ENCODE data around the gene KCND3.

The KCND3 gene

DNA sequence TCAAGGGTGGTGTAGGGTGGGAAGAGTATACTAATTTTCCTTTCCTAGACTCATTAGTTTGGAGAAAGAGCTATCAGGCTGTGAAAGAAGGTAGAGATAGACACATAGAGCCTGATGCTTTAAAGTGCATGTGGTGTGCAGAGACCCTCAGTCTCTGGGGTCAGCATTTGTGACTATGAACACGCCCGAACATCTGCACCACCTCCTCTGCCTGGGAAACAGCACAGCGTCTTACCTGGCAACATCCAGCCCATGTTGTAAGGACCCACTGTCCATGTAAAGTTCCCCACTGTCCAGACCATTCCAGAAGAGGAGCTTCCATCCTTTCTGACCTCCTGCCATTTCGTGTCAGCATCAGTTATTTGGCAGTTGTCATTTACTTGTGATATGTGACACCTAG lies 83.4 kb downstream of the KCND3 start:
- H3K9me3 ChIP-seq (ENCODE audit: low read length) = no peaks in the 10 kb centered on the region
- H3K4me2 ChIP-seq (ENCODE audit: low read length) = no peak overlapping the region
- H3K9me2 ChIP-seq (ENCODE audit: low read depth, low read length) = no peaks in the 10 kb centered on the region
- no peak overlapping the region for H2AFZ ChIP-seq (ENCODE audit: low read length)
- H3K9ac ChIP-seq (ENCODE audit: low read length) = no peak overlapping the region
- H3K79me2 ChIP-seq (ENCODE audit: insufficient read depth, low read length) = no peaks in the 10 kb centered on the region
- H3K4me1 ChIP-seq (ENCODE audit: insufficient read depth, low read length, severe bottlenecking) = no peaks in the 10 kb centered on the region
- no peaks in the 10 kb centered on the region for H4K20me1 ChIP-seq (ENCODE audit: insufficient read depth, low read length)
- no peak overlapping the region for H3K27ac ChIP-seq (ENCODE audit: low read depth, low read length, poor library complexity, severe bottlenecking)
- H3K27me3 ChIP-seq (ENCODE audit: insufficient read depth, low read length) = no peaks in the 10 kb centered on the region; the same call in 1 of the 2 replicates
- H3F3A ChIP-seq (ENCODE audit: insufficient read depth, low read length) = no peaks in the 10 kb centered on the region
- TF ChIP-seq, protein P1, sequence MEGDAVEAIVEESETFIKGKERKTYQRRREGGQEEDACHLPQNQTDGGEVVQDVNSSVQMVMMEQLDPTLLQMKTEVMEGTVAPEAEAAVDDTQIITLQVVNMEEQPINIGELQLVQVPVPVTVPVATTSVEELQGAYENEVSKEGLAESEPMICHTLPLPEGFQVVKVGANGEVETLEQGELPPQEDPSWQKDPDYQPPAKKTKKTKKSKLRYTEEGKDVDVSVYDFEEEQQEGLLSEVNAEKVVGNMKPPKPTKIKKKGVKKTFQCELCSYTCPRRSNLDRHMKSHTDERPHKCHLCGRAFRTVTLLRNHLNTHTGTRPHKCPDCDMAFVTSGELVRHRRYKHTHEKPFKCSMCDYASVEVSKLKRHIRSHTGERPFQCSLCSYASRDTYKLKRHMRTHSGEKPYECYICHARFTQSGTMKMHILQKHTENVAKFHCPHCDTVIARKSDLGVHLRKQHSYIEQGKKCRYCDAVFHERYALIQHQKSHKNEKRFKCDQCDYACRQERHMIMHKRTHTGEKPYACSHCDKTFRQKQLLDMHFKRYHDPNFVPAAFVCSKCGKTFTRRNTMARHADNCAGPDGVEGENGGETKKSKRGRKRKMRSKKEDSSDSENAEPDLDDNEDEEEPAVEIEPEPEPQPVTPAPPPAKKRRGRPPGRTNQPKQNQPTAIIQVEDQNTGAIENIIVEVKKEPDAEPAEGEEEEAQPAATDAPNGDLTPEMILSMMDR (IDR thresholded peaks at IDR 0.05; ENCODE audit: low read length) = no peak
- TF ChIP-seq EZH2 (IDR thresholded peaks at IDR 0.05; ENCODE audit: borderline replicate concordance, low read length) = no peak
- H3K4me3 ChIP-seq (ENCODE audit: low read depth, low read length, poor library complexity, severe bottlenecking) = no peak overlapping the region
- H3K36me3 ChIP-seq (ENCODE audit: insufficient read depth, low read length) = no peaks in the 10 kb centered on the region

DNA sequence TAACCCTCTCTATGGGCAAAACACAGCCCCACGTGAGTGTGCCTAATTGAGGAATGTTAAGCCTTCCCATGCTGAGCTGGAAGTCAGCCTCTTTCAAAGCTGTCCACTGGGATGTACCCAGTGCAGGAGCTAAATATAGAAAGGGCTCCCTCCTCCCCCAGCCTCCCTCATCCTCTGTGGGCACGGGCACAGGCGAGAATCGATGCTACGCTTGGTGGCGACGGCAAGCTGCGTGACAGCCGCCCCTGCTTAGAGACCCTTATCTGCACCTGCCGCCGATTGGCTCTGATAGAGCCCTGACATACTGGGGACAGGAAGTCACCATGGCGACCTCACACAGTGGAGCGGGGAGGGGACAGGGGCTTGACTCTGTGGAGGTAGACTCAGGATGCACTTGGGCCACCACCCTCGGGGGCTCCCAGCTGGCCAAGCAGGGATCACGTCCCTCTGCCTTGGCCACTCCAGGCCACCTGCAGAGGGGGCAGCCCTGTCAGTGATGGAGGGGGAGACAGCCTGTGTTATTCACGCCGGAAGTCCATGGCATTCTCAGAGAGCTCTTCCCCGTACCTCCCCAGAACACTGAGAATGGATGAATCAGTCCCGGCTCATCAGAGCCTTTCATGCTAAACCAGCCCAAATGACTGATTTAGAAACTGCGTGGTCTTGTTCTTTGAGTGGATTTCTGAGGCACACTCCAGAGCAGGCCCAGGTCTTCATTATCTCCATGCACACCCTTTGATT lies 84.8 kb downstream of the KCND3 start:
- H3K27ac ChIP-seq (ENCODE audit: low read depth, low read length, poor library complexity, severe bottlenecking) = no peak overlapping the region
- H3K4me1 ChIP-seq (ENCODE audit: insufficient read depth, low read length, severe bottlenecking) = no peaks in the 10 kb centered on the region
- no peak overlapping the region for H2AFZ ChIP-seq (ENCODE audit: low read length)
- H3K4me2 ChIP-seq (ENCODE audit: low read length) = no peak overlapping the region
- no peaks in the 10 kb centered on the region for H3F3A ChIP-seq (ENCODE audit: insufficient read depth, low read length)
- no peak overlapping the region for H3K4me3 ChIP-seq (ENCODE audit: low read depth, low read length, poor library complexity, severe bottlenecking)
- H3K36me3 ChIP-seq (ENCODE audit: insufficient read depth, low read length) = no peaks in the 10 kb centered on the region
- H3K9me3 ChIP-seq (ENCODE audit: low read length) = no peaks in the 10 kb centered on the region
- no peaks in the 10 kb centered on the region for H4K20me1 ChIP-seq (ENCODE audit: insufficient read depth, low read length)
- no peak overlapping the region for H3K9ac ChIP-seq (ENCODE audit: low read length)
- TF ChIP-seq, protein P1 (IDR thresholded peaks at IDR 0.05; ENCODE audit: low read length) = no peak
- H3K9me2 ChIP-seq (ENCODE audit: low read depth, low read length) = no peaks in the 10 kb centered on the region
- no peaks in the 10 kb centered on the region for H3K79me2 ChIP-seq (ENCODE audit: insufficient read depth, low read length)
- H3K27me3 ChIP-seq (ENCODE audit: insufficient read depth, low read length) = no peaks in the 10 kb centered on the region; the same call in 1 of the 2 replicates

DNA sequence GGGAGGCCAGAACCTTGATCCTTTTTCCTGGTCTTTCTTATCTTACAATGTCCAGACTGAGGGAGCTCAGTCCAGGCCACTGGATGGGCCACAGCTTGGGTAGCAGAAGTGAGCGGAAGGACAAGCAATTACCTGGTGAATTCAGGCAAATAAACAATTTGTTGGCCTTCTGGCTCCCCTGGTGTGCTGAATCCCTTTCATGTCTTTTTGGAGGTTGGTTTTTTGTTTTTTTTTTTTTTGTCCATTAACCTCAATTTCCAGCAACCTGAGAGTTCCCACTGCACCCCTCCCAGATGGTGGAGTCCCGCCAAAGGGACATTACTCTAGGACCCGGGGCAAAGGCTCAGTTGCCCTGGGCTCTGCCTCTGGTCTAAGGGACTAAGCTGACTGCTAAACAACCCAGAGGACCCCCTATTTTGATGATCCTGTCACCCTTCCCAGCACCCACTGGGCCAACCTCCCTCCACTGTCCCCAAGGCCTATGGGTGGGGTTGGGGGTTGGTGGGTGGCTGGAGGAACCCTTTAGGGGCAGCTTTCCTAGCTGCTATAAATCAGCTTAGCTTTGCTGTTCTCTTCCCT lies 85.5 kb downstream of the KCND3 start:
- TF ChIP-seq, protein P1 (IDR thresholded peaks at IDR 0.05; ENCODE audit: low read length) = no peak
- TF ChIP-seq EZH2 (IDR thresholded peaks at IDR 0.05; ENCODE audit: borderline replicate concordance, low read length) = no peak
- H3K4me1 ChIP-seq (ENCODE audit: insufficient read depth, low read length, severe bottlenecking) = no peaks in the 10 kb centered on the region
- H3K9me2 ChIP-seq (ENCODE audit: low read depth, low read length) = no peaks in the 10 kb centered on the region
- no peak overlapping the region for H3K4me3 ChIP-seq (ENCODE audit: low read depth, low read length, poor library complexity, severe bottlenecking)
- no peak overlapping the region for H3K27ac ChIP-seq (ENCODE audit: low read depth, low read length, poor library complexity, severe bottlenecking)
- no peaks in the 10 kb centered on the region for H3K9me3 ChIP-seq (ENCODE audit: low read length)
- H3K4me2 ChIP-seq (ENCODE audit: low read length) = no peak overlapping the region
- H3K9ac ChIP-seq (ENCODE audit: low read length) = no peak overlapping the region
- no peak overlapping the region for H2AFZ ChIP-seq (ENCODE audit: low read length)
- no peaks in the 10 kb centered on the region for H3K79me2 ChIP-seq (ENCODE audit: insufficient read depth, low read length)
- no peaks in the 10 kb centered on the region for H4K20me1 ChIP-seq (ENCODE audit: insufficient read depth, low read length)
- H3K27me3 ChIP-seq (ENCODE audit: insufficient read depth, low read length) = no peaks in the 10 kb centered on the region; the same call in 1 of the 2 replicates
- no peaks in the 10 kb centered on the region for H3K36me3 ChIP-seq (ENCODE audit: insufficient read depth, low read length)
- no peaks in the 10 kb centered on the region for H3F3A ChIP-seq (ENCODE audit: insufficient read depth, low read length)
